ENCODE measurements around the gene ZBTB22.

- TF ChIP-seq CTCF (IDR thresholded peaks at IDR 0.05) (no peak), POLR2A (IDR thresholded peaks at IDR 0.05) (no peak)
Observed at GRCh38 chr6:33295621-33296369, 21.7 kb downstream of the ZBTB22 start.
